Activated CD4-positive, alpha-beta T cell treated with anti-CD3 and anti-CD28 coated beads, Interleukin-10, Interleukin-2, amounts not matched to agents 100 ng/mL and 50 ng/mL, durations not matched to agents 16 hours and 8 hours (primary cell): ENCODE measurements around the gene ACOT8.
"Not testable (repeated sequence)": the region's sequence is repeated elsewhere in the genome, so short reads cannot be mapped to it uniquely, and the experiment has no call there.

ENCODE experiments used
- DNase-seq: peaks from one replicate; pipeline ENCODE4 v3.0.0-alpha.2; 2020

Gene ACOT8

GRCh38 chr20:45857114-45857881 is at the start of gene ACOT8, which contains the start of gene ZSWIM3:
TSS of gene ACOT8 (minus strand) at chr20:45857392. CDS start at chr20:45857315, 77 bp downstream.
TSS of gene ZSWIM3 (plus strand) at chr20:45857614. CDS start at chr20:45857826, 212 bp downstream.
- peak; percentile 100 for DNase-seq

- no peak for DNase-seq
Observed at GRCh38 chr20:45905505-45906079, 48.4 kb upstream of the ACOT8 start.

- no peak for DNase-seq
Observed at GRCh38 chr20:45904583-45905504, 47.7 kb upstream of the ACOT8 start.

- DNase-seq = no peak
Observed at GRCh38 chr20:45902199-45902701, 45.1 kb upstream of the ACOT8 start.

- DNase-seq = not testable (repeated sequence)
Observed at GRCh38 chr20:45901332-45901731, 44.1 kb upstream of the ACOT8 start.

GRCh38 chr20:45899046-45899835 is 42.0 kb upstream of the ACOT8 start:
- no peak for DNase-seq

GRCh38 chr20:45898285-45898684 is 41.1 kb upstream of the ACOT8 start:
- no peak for DNase-seq

- no peak for DNase-seq
Observed at GRCh38 chr20:45897692-45898091, 40.5 kb upstream of the ACOT8 start.

GRCh38 chr20:45897289-45897688 is 40.1 kb upstream of the ACOT8 start:
- DNase-seq = no peak

GRCh38 chr20:45896641-45897161 is 39.5 kb upstream of the ACOT8 start:
- no peak for DNase-seq

GRCh38 chr20:45894797-45895196 is 37.6 kb upstream of the ACOT8 start:
- DNase-seq = no peak

GRCh38 chr20:45893831-45894230 is 36.6 kb upstream of the ACOT8 start:
- DNase-seq = no peak

- peak; percentile 63 for DNase-seq
Observed at GRCh38 chr20:45892828-45893500, 35.8 kb upstream of the ACOT8 start.

- DNase-seq = no peak
Observed at GRCh38 chr20:45892049-45892825, 35.0 kb upstream of the ACOT8 start.

GRCh38 chr20:45890985-45891983 is 34.1 kb upstream of the ACOT8 start, which contains the start of the genes CTSA and NEURL2:
TSS of gene CTSA (plus strand) at chr20:45891335. CDS start at chr20:45891569, 234 bp downstream.
TSS of gene NEURL2 (minus strand) at chr20:45891208. CDS start at chr20:45890991, 217 bp downstream.
- DNase-seq = peak; percentile 90

GRCh38 chr20:45890077-45890984 is 33.1 kb upstream of the ACOT8 start:
- DNase-seq = peak; percentile 39

- no peak for DNase-seq
Observed at GRCh38 chr20:45888681-45889080, 31.5 kb upstream of the ACOT8 start.

- DNase-seq = no peak
Observed at GRCh38 chr20:45887346-45887715, 30.1 kb upstream of the ACOT8 start, which contains the start of gene SPATA25. TSS of gene SPATA25 (minus strand) at chr20:45887622. CDS start at chr20:45887590, 32 bp downstream.
